Uterus (tissue), 4 donors: ENCODE measurements around the gene SLC44A1. TPM values are rescaled to one million over a fixed set of nuclear protein-coding genes. Genes with fewer than 3 reads are reported as not detected.

ENCODE experiments used
- DNase-seq, 2 donors: peaks; one replicate each; pipeline ENCODE4 v3.0.0-alpha.2; 2019 to 2020
- H3K27ac ChIP-seq, 2 donors: fragments of 200-600 bp; sonication (generic); 1 replicate in 1 of 2; 2 replicates in 1 of 2; pipeline ENCODE4 v1.5.1; 2016 to 2018
- H3K27me3 ChIP-seq, 2 donors: fragments of 200-600 bp; sonication (generic); one replicate each; pipeline ENCODE4 v1.5.1; 2018 to 2019; ENCODE audit warnings: control low read depth in 1 of 2
- H3K36me3 ChIP-seq, 2 donors: fragments of 200-600 bp; sonication (generic); one replicate each; pipeline ENCODE4 v1.5.1; 2019; ENCODE audit warnings: control low read depth in 1 of 2
- H3K4me1 ChIP-seq, 2 donors: fragments of 200-600 bp; sonication (generic); one replicate each; pipeline ENCODE4 v1.5.1; 2018 to 2019; ENCODE audit warnings: control low read depth in 1 of 2
- H3K4me3 ChIP-seq, 2 donors: fragments of 200-600 bp; sonication (generic); 1 replicate in 1 of 2; 2 replicates in 1 of 2; pipeline ENCODE4 v1.5.1; 2018 to 2019; ENCODE audit warnings: mild to moderate bottlenecking in 1 of 2
- H3K9me3 ChIP-seq, 2 donors: fragments of 200-600 bp; sonication (generic); one replicate each; pipeline ENCODE4 v1.5.1; 2019; ENCODE audit warnings: control low read depth in 1 of 2
- CTCF ChIP-seq, 4 experiments: fragments of 200-600 bp in 2 of 4; fragments of 450-650 bp in 2 of 4; sonication (generic) in 2 of 4; IDR thresholded peaks; one replicate each; pipeline ENCODE4 v1.5.1; 2016 to 2019; ENCODE audit warnings: antibody characterized with exemption in 4 of 4, mild to moderate bottlenecking in 2 of 4, moderate library complexity in 1 of 4
- POLR2A ChIP-seq, 2 donors: fragments of 450-650 bp; IDR thresholded peaks; one replicate each; pipeline ENCODE4 v1.6.1; 2016; ENCODE audit warnings: antibody characterized with exemption in 2 of 2, mild to moderate bottlenecking in 1 of 2, moderate library complexity in 1 of 2
- intact Hi-C: fragments of 100-400 bp; cut with DNase I; formaldehyde crosslinking; loops from one replicate; pipeline ENCODE4 v1.15.1; 2023; ENCODE audit warnings: low total_unique reads
- total RNA-seq, 4 donors: library from RNA; depleted of rRNA in 3 of 4; stranded (reverse); fragments of >200 nt in 3 of 4; gene quantifications; one replicate each; pipeline versions ENCODE4 v1.1.0 to v1.2.4, GENCODE V29; 2014 to 2023
- donor health status: DM: yes; HTN: yes; CAD: no.

The SLC44A1 gene
- total RNA-seq, 4 donors from 2014 or later, result 58.2 to 75.0 (median 63.0) TPM

GRCh38 chr9:105329719-105330062 is 85.2 kb downstream of the SLC44A1 start:
- no peak overlapping the region for H3K27ac ChIP-seq
- no peak overlapping the region for H3K4me3 ChIP-seq
- H3K9me3 ChIP-seq, result no peaks in the 10 kb centered on the region
- TF ChIP-seq POLR2A (IDR thresholded peaks at IDR 0.05), result no peak
- TF ChIP-seq CTCF (IDR thresholded peaks at IDR 0.05), result no peak
- H3K36me3 ChIP-seq, result no peaks in the 10 kb centered on the region
- no peak for DNase-seq
- H3K4me1 ChIP-seq, result peaks cover 0 to 3% of the 10 kb centered on the region in 2 donors
- H3K27me3 ChIP-seq, result no peaks in the 10 kb centered on the region
- intact Hi-C loops, result no loop called here

GRCh38 chr9:105330201-105330600 is 85.8 kb downstream of the SLC44A1 start:
- no peak overlapping the region for H3K4me3 ChIP-seq
- peaks cover 0 to 3% of the 10 kb centered on the region in 2 donors for H3K4me1 ChIP-seq
- H3K36me3 ChIP-seq, result no peaks in the 10 kb centered on the region
- intact Hi-C loops, result no loop called here
- H3K9me3 ChIP-seq, result no peaks in the 10 kb centered on the region
- no peak overlapping the region for H3K27ac ChIP-seq
- TF ChIP-seq POLR2A (IDR thresholded peaks at IDR 0.05) (no peak), CTCF (IDR thresholded peaks at IDR 0.05) (no peak)
- DNase-seq, result no peak
- H3K27me3 ChIP-seq, result no peaks in the 10 kb centered on the region

DNA sequence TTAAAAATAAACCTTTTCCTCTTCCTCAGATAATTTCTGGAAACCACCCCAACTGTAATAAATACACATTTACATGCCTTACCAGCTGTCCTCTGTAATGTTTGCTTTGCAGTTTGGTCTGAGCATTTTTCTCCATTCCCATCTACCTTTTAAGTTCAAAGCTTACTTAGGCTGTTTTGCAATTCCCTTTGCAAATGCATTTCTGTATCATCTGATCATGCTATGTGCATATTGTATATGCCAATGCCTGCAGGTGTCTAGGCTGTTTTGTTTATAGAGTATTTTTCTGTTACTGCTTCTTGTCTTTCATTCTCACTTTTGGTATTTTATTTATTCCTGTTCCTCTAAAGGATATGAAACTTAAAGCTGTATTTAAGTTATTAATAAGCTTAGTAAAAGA is 86.3 kb downstream of the SLC44A1 start:
- no peak overlapping the region for H3K4me3 ChIP-seq
- no peak for DNase-seq
- H3K27me3 ChIP-seq, result no peaks in the 10 kb centered on the region
- H3K36me3 ChIP-seq, result no peaks in the 10 kb centered on the region
- H3K4me1 ChIP-seq, result peaks cover 0 to 3% of the 10 kb centered on the region in 2 donors
- TF ChIP-seq POLR2A (IDR thresholded peaks at IDR 0.05) (no peak), CTCF (IDR thresholded peaks at IDR 0.05) (no peak)
- intact Hi-C loops, result no loop called here
- no peaks in the 10 kb centered on the region for H3K9me3 ChIP-seq
- H3K27ac ChIP-seq, result no peak overlapping the region

DNA sequence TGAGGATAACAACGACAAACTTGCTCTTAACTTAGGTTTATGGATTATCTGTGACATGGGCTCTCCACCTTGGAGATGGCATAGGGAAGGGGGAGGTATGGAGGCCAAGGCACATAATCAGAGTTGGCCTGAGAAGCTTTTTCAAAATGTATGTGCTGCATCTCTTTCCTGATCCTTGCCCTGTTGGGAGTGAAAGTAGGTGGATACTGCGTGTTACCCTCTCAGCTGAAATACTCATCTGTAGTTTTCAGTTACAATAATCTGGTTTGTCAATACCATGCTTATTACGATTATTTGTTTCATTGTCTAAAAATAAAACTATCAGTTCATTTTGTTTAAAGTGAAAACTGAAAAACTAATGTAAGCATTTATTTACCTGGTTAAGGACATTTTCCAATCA is 86.7 kb downstream of the SLC44A1 start:
- no peaks in the 10 kb centered on the region for H3K36me3 ChIP-seq
- intact Hi-C loops, result no loop called here
- H3K9me3 ChIP-seq, result no peaks in the 10 kb centered on the region
- H3K27ac ChIP-seq, result no peak overlapping the region
- TF ChIP-seq CTCF (IDR thresholded peaks at IDR 0.05), result no peak
- no peak overlapping the region for H3K4me3 ChIP-seq
- no peaks in the 10 kb centered on the region for H3K27me3 ChIP-seq
- DNase-seq, result no peak
- peaks cover 0 to 3% of the 10 kb centered on the region in 2 donors for H3K4me1 ChIP-seq

DNA sequence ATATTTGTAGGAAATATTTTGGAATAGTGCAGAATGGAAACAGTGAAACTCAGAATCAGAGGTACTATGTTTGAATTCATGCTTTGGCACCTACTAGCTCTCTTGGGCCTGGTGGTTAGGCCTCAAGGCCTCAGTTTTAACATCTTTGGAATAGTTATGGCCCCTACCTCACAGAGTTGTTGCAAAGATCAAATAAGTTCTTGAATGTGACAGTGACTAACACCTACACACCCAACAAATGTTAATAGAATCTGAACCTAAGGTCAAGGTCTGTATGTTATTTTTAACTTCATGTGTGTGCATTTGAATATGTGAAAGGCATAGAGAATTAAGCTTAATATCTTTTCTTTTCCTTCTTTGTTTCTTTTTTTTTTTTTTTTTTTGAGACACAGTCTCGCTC is 87.3 kb downstream of the SLC44A1 start:
- DNase-seq, result no peak
- Histone ChIP-seq H3K27me3 (no peaks in the 10 kb centered on the region), H3K4me3 (no peak overlapping the region), H3K9me3 (no peaks in the 10 kb centered on the region), H3K27ac (no peak overlapping the region), H3K36me3 (no peaks in the 10 kb centered on the region), H3K4me1 (peaks cover 0 to 3% of the 10 kb centered on the region in 2 donors)
- TF ChIP-seq POLR2A (IDR thresholded peaks at IDR 0.05) (no peak), CTCF (IDR thresholded peaks at IDR 0.05) (no peak)
- intact Hi-C loops, result no loop called here
